Bronchial epithelial cell (primary cell): ENCODE results near the gene SEMA6B. TPM values are rescaled to one million over a fixed set of nuclear protein-coding genes. Genes with fewer than 3 reads are reported as not detected.
"Not testable (repeated sequence)": the region's sequence is repeated elsewhere in the genome, so short reads cannot be mapped to it uniquely, and the experiment has no call there.

Experiments used
- DNase-seq: peaks from one replicate; pipeline ENCODE4 v3.0.0-alpha.2; 2010; ENCODE audit warnings: low read depth
- FAIRE-seq: peaks from 2 replicates; lab custom pipeline; 2011; peaks lifted over from hg19 to GRCh38; lab: Jason Lieb, UNC
- H3K27me3 ChIP-seq: 2 replicates; pipeline ENCODE4 v1.5.1; 2011; ENCODE audit warnings: low read length; ENCODE audit not compliant: control insufficient read depth, insufficient read depth
- H3K36me3 ChIP-seq: 2 replicates; pipeline ENCODE4 v1.5.1; 2011; ENCODE audit warnings: low read length; ENCODE audit not compliant: control insufficient read depth, insufficient read depth
- H3K4me3 ChIP-seq: 2 replicates; pipeline ENCODE4 v1.5.1; 2011; ENCODE audit warnings: mild to moderate bottlenecking, low read depth, low read length, control low read depth
- CTCF ChIP-seq: IDR thresholded peaks from 2 replicates; pipeline ENCODE4 v1.5.1; 2011; ENCODE audit warnings: mild to moderate bottlenecking, moderate library complexity, low read length, control low read depth, inconsistent platforms; ENCODE audit not compliant: insufficient read depth, severe bottlenecking
- total RNA-seq: library from RNA; depleted of rRNA; stranded (reverse); fragments of >200 nt; gene quantifications from 2 replicates; pipeline ENCODE4 v1.2.1, GENCODE V29; 2014

SEMA6B gene
- total RNA-seq, 1 donor from 2014 or later, result under 0.01 TPM

- FAIRE-seq, result no peak
- Histone ChIP-seq H3K27me3 (no peaks in the 10 kb centered on the region), H3K4me3 (no peak overlapping the region), H3K36me3 (no peaks in the 10 kb centered on the region)
- no peak for TF ChIP-seq CTCF
- no peak for DNase-seq
These were observed 16.3 kb downstream of the SEMA6B start for GRCh38 chr19:4542896-4543841.

- H3K36me3 ChIP-seq, FAIRE-seq, H3K27me3 ChIP-seq, DNase-seq, H3K4me3 ChIP-seq: not testable (repeated sequence)
These were observed 17.7 kb downstream of the SEMA6B start for GRCh38 chr19:4541806-4542145.

GRCh38 chr19:4541114-4541805, 18.2 kb downstream of the SEMA6B start:
- Histone ChIP-seq H3K27me3 (no peaks in the 10 kb centered on the region), H3K36me3 (no peaks in the 10 kb centered on the region), H3K4me3 (no peak overlapping the region)
- no peak for FAIRE-seq
- DNase-seq, result no peak
- no peak for TF ChIP-seq CTCF

- DNase-seq, result peak; percentile 65
- H3K4me3 ChIP-seq, result no peak within 1 kb of the TSS
- no peak for FAIRE-seq
These were observed 19.5 kb downstream of the SEMA6B start, which contains the start of gene LRG1 for GRCh38 chr19:4539693-4540581. Gene LRG1, minus strand, starts transcription at chr19:4540036. Its CDS starts 23 bp downstream, at chr19:4540013.

GRCh38 chr19:4539169-4539692, 20.3 kb downstream of the SEMA6B start:
- Histone ChIP-seq H3K4me3 (no peak overlapping the region), H3K27me3 (no peaks in the 10 kb centered on the region), H3K36me3 (no peaks in the 10 kb centered on the region)
- TF ChIP-seq CTCF, result no peak
- no peak for FAIRE-seq
- DNase-seq, result no peak

More at GRCh38 chr19:4539693-4540581, 19.5 kb downstream of the SEMA6B start, which contains the start of gene LRG1:
- no peak for TF ChIP-seq CTCF
- Histone ChIP-seq H3K27me3 (no peaks in the 10 kb centered on the region), H3K36me3 (no peaks in the 10 kb centered on the region)
